Left forelimb (tissue), 1 donor: Measurements from ENCODE around the gene KIF13A.
"Not testable (repeated sequence)": the region's sequence is repeated elsewhere in the genome, so short reads cannot be mapped to it uniquely, and the experiment has no call there.

Source experiments
- DNase-seq: peaks from one replicate; pipeline ENCODE4 v3.0.0-alpha.2; 2018; ENCODE audit warnings: low spot score

Gene KIF13A

DNA sequence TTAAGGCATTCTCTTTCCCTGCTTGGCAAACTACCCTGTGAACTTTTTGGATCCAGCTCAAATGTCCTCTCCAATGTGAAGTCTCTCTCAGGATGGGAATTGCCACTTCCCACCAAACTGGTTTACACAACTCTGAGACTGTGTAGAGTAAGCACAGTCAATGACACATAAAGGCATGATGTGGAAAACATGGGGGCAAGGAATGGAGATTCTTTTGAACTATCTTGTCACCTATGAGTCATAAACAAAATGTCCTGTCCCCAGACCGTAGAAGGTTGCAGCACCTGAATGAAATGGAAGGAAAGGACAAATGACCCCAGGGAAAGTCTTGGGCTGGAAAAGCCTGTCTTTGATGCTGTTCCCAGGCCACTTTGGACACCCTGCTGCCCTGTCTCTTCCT is 11.0 kb upstream of the KIF13A start:
- DNase-seq: no peak

DNA sequence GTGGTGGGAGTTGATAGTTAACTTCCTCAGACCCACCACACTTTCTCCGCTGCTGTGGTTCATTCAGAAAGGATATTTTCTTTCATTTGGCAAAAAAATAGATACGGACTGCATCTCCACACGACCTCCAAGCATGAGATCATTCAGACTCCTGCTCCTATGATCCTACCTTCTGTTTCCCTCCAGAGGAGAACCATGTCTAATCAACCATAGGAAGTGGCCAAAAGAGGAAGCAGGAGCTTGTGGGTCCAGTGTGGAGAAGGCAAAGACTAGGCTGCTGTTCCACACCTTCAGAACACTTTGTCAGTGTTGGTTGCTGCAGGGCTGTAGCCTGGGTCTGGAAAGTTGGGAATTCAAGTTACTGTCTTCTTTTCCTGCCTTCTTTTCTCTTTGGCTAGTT is 10.6 kb upstream of the KIF13A start:
- DNase-seq: no peak

DNA sequence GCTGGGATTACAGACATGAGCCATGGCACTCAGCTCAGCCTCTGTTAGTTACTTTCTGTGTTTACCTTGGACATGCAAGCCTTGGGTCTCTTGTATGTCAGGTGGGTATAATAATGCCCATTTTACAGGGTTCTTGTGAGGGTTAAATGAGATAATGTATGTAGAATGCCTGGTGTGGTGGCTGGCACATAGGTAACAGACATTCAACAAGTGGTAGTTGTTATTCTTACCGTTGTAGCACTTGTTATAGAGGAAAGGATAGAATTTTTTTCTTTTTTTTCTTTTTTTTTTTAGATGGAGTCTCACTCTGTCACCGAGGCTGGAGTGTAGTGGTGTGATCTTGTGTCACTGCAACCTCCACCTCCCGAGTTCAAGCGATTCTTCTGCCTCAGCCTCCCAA is 8.0 kb upstream of the KIF13A start:
- no peak for DNase-seq

DNA sequence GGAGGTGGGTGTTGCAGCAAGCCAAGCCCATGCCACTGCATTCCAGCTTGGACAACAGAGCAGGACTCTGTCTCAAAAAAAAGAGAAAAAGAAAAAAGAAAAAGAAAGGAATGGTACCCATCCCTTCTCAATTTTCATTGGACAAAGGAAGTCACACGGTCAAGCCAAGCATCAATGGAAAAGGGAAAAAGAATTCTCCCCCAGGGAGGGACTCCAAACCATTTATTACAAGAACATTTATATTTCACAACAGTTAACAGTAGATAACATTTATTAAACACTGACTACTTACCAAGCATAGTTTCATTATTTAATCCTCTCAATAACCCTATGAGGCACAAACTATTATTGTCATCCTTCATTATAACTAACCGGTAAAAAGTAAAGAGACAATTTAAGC is 6.6 kb upstream of the KIF13A start:
- DNase-seq: no peak

DNA sequence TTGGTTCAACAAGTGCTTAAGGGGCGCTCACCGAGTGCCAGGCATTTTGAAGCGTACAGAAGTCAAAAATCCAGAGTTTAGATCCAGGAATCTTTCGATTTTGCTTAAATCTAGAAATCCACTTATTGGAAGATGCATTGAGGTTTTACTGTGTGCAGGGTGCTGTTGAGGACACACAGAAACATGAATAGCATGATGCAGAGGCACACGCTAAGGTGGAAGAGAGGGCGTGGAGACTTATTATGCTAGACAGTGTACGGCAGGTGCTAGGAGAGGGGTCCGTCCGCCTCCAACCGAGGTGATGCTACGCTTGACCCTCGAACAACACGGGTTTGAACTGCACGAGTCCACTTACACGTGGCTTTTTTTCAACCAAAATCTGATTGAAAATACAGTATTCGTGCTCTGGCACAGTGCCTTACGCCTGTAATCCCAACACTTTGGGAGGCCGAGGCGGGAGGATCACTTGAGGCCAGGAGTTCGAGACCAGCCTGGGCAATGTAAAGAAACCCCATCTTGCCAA is 1.0 kb upstream of the KIF13A start:
- DNase-seq: no peak

DNA sequence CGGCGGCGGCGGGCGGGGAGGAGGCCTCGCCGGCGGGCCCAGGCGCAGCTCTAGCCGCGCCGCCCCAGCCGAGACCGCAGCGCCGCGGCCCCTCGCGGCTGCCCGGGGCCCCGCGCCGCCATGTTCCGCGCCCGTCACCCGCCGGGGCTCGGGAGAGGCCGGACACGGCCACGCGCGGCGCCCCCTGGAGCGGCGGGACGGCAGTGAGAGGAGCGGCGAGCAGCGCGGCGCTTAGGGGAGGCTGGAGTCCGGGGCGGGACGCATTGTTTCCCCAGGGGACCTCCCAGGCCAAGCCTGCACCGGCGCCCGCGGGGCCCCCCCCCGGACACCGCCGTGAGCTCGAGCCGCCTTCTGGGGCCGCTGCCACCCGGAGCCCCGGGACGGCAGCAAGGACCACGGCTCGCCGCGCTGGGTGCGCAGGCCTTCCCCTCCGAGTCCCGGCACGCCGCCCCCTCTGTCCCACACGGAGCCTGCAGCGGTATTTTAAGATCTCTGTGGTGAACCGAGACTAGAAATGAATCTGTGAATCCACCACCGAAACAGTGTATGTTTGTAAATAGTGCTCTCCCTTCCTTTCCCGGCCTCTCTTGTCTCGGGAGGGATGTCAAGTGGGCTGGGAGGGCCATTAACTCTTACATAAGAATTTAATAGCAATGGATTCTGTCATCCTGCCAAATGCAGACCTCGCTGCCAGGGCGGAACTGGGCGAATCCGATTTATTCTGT is 424 bp upstream of the KIF13A start:
- DNase-seq: peak; percentile 80

DNA sequence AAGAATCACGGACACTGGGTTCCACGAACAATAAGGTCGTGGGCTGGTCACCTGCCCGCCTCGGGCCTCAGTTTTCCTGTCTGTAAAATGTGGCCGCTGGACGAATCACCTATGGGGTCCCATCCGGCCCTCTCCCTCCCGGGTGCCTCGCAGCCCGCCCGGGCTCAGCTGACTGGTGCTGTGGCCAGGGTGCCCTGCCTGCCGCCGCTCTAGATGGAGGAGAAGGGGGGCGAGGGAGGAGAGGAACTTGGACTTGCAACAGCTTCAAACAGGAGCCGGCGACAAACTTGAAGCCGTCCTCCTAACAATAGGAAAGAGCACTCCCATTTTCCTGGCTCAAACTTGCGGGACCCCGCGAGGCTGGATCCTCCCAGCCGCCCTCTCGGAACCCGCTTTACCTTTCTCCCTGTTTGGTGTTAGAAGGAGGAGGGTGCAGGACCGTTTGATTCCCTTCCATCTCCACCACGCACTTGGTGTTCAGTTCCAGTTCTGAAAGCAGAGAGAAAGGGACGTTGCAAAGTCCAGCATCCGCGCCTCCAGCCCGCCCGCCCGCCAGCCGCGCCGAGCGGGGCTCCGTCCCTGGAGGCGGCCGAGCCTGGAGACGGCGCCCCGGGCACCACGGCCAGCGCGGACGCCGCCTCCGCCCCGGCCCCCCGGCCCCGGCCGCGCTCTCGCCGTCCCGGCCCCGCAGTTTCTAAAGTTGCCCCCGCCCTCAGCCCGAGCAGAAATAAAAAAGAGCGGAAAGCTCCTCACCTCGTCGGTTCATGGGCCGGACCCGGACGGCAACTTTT is 584 bp downstream of the KIF13A start:
- DNase-seq: peak; percentile 75

DNA sequence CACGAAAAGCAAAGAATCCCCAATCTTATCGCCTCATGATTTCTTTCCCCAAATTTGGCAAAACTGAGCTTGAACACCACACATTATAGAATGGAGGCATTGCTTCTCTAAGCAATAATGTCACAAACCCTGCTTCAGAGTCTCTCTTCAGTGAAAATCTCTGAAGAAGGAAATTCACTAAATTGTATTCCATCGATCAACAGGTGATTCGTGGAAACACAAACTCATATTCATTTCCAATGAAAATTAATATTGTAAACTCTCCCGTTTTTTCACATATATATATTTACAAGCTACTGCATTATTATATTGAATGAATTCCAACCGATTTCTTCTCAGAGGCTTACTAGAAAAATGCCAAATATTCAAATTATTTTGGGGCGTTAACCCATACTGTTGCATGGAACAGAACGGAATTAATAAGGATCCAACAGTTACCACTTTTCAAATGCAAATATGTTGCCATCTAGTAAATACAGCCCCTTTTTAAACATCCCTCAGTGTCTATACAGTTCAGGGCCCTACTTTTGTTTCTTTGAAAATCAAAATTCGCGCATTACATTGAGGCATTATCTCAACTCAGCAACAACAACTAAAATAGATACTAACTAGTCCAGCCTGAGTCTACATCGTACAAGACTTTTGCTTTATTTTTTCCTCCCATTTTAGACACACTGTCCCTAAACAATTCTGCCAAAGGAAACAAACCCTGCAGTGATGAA is 1.3 kb downstream of the KIF13A start:
- no peak for DNase-seq

DNA sequence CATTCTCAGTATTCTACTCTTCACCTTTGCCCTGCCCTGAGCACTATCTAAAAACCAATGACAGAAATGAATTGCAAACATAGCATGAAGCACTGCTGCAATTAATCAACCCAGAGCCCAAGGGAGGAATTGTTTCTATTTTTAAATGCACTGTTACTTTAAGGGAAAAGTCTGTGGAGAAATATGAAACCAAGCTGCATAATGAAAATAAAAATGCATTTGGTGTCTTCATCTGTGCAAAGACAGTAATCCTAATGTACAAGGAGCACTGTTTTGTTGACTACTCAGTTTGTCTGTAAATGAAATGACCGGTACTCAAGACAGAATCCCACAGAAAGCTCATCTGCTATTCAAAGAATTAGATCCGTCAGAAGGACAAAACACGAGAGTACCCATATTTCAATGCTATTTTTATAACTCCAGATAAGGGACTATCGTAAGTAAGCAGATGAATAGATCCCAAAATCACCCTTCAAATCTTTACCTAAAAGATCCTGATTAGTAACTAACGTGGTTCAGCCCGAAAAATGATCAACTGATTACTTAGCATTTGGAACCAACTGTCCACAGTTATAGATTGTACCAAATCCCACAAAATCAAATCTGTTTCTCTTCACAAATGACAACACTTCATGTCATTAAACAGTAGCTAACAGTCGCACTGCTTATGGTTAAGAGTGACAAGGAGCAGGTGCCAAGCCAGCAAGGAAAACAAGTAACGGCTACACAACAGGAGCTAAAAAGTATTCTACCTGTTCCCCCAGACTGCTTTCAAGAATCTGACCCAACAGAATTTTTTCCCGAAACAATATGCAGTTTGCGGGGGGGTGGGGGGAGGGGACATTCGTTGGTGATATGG is 2.4 kb downstream of the KIF13A start:
- no peak for DNase-seq

DNA sequence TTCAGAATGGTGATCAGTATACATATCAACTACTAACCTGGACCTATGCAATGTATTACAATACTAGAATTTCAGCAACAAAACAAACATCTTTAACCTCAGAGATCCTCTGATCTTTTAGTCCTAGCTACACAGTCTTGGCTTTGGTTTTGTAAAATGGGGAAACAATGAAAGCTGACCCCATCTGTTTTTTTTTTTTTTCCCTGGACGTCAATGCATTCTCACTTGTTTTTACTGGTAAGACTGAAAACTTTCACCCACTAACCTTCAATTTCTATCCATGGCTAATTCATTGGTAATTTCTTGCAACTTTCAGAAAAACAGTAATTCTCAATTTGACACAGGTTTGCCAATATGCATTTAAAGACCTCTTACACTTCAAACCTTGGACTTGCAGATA is 3.0 kb downstream of the KIF13A start:
- DNase-seq: no peak

DNA sequence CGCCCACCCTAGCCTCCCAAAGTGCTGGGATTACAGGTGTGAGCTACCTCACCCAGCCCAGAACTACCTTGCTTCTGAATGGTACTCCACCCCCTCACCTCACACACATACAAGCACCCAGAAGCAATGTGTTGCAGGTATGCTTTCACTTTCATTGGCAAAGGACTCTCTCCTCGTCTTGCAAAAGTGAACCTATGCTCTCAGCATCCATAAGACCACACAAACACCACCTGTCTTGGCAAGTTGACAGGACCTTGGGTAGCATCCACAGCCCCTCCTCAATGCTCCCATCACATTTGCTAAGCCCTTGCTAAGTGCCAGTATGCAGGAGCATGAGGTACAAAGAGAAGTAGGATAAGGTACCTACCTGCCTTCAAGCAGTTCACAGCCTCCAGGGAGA is 3.7 kb downstream of the KIF13A start:
- DNase-seq: no peak

DNA sequence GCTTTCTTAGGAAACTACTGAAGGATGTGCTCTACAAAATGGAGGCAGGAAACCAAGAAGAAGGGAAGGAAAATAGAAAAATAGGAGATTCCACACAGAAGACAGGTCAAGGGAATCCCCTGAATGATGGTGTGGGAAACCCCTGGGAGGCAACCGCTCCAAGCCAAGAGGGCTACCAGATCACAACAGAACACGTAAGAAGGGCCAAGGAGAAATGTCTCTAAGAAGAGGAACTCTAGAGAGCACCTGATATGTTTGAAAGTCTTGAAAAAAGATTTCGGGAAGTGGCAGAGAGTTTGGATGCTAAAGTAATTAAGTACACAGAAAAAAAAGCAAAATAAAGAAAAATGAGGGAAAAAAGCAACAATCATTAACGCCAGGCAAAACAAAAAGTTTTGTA is 7.1 kb downstream of the KIF13A start:
- no peak for DNase-seq

DNA sequence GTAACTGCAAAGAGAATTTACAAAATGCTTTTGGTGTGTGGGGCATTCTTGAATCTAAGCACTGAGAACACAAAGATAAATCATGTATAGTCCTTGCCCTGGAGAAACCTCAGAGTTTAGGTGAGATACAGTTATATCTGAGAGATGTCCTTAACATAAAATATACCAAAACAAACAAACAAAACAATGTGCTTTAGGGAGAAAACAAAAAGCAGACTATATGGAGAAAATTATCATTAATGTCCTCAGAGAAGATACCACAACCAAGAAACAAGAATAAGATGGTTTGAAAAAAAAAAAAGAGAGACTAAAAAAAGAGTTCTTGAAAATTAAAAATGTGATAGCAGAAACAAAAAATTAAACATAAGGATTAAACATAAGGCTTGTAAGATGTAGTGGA is 8.0 kb downstream of the KIF13A start:
- DNase-seq: no peak

DNA sequence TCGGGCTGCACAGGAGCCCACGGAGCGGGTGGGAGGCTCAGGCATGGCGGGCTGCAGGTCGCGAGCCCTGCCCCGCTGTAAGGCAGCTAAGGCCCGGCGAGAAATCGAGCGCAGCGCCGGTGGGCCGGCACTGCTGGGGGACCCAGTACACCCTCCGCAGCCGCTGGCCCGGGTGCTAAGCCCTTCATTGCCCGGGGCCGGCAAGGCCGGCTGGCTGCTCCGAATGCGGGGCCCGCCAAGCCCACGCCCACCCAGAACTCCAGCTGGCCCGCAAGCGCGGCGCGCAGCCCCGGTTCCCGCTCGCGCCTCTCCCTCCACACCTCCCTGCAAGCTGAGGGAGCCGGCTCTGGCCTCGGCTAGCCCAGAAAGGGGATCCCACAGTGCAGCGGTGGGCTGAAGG is 11.2 kb downstream of the KIF13A start:
- not testable (repeated sequence) for DNase-seq

DNA sequence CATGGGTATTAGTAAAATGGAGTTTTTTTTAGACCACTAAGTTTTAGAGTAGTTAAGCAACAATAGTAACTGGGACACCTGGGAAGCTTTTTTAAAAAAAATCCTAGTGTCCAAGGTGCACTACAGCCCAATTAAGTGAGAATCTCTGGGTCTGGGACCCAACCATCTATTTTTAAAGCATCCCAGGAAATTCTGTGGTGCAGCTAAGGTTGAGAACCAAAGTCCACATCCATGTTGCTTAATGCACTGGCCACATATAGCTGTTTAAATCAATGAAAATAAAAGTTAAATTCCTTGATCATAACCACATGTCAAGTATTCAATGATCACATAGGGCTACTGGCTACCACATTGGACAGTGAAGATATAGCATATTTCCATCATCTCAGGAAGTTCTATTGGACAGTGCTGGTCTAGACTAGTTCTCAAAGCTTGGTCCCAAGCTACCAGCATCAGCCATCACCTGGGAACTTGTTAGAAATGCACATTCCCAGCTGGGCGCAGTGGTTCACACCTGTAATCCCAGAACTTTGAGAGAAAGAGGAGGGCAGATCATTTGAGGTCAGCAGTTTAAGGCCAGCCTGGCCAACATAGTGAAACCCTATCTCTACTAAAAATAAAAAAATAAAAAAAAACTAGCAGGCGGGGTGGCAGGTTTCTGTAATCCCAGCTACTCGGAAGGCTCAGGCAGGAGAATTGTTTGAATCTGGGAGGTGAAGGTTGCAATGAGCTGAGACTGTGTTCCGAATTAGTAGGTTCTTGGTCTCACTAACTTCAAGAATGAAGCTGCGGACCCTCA is 12.7 kb downstream of the KIF13A start:
- no peak for DNase-seq

DNA sequence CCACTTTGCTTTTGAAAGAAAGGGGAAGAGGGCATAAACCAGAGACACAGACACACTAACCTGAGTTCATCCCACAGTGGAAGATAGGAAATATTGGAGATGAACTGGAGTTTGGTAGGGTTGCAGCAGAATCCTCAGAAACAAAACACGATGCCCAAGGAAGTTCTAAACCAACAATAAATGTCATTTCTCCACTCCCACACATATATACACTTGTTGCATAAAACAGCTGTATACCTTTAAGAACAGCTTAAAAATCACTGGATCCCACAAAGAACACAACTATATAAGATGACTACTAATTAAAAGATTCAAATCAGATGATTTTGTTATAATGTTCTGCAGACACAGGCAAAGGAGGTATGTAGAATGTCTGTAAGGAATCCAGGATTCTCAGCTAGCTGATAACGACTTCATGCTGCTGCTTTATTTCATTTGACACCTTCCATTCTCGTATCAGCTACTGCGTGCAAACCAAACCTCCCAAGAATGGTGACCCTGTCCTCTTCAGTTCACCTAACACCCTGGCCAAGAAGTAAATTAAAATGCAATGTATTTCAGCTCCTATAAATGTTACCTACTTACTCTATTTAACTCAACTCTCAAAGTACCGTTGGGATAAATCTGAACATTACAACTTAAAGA is 14.3 kb downstream of the KIF13A start:
- DNase-seq: no peak

DNA sequence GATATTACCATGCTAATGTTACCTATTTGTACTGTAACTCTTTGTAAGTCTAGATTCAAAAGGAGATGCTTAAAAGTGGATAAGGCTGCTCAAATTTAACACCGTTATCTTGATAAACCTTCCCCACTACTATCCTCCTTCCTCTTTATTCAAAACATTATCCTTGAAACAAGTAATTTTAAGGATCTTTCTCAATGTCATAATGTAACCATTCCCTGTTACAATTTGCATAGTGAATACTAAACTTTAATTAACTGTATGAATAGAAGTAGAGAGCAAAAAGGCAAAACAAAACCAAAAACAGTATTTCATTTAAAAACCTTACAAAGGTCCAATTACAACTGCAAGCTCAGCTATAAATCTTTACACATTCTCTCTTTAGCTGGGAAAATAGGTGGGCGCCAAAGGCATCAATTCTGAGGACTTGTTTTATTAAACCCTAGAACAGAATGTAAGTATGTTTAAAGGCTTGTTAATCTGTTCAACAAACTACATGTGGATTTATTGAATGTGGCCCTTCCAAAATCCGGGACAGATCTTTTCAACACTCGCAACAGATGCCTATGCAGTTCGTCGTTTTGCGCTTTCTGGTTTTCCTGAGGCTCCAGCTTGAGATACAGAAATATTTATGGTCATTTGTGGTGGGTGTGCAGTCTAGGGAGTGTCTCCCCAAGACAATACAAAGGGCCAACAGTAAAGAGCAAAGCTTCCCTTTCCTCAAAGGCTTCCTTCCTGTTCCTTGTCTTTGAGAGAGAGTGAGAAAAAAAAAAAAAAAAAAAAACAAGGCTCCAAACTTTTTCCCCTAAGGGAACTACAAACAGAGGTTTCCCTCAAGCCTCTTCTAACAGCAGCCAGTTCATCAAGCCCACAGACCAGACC is 15.1 kb downstream of the KIF13A start:
- DNase-seq: no peak

DNA sequence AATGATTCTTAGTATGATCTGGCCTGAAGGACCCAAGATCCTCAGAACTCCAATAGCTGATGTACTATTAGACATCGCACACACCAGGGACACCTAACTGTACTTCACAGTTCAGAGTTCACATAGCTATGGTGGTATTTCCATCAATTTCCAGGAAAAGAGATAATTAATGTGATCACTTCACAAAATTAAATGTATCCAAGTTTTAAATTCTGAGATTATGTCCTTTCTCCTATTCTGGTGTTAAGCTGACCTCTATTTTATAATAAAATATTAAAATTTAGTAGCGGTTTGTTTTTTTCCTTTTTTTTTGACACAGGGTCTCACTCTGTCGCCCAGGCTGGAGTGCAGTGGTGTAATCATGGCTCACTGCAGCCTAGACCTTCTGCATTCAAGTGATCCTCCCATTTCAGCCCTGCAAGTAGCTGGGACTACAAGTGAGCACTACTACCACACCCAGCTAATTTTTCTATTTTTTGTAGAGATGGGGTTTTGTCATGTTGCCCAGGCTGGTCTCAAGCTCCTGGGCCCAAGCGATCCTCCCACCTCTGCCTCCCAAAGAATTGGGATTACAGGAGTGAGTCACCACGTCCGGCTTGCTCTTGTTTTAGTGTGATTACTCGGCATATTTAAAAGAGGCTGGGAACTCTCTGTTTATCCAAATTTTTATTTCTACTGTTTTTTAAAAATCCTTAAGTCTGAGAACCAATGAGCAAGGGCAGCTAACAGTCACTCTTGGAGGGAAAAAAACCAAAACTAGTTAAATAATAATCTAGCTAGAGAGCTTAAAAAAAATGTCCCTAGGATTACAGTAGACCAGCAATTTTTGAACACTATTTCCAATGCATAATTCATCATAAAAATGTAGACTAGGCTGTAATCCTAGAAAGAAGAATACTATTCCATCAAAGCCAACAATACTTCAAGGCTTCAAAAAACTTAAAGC is 16.0 kb downstream of the KIF13A start:
- no peak for DNase-seq
